Tibial nerve (tissue), 4 donors: Measurements from ENCODE around the gene ZBTB49.

Experiments
- EP300 ChIP-seq, 2 donors: sonication (generic); formaldehyde crosslinking; IDR thresholded peaks; one replicate each; pipeline ENCODE4 v1.6.1; 2017; ENCODE audit warnings: antibody characterized with exemption in 2 of 2, mild to moderate bottlenecking in 1 of 2
- POLR2A ChIP-seq, 2 donors: fragments of 450-650 bp; IDR thresholded peaks; one replicate each; pipeline ENCODE4 v1.6.1; 2017; ENCODE audit warnings: antibody characterized with exemption in 2 of 2, mild to moderate bottlenecking in 2 of 2, moderate library complexity in 2 of 2
- TF ChIP-seq, protein P1 (sequence below), 5 experiments: fragments of 200-600 bp in 3 of 5; fragments of 450-650 bp in 2 of 5; sonication (generic) in 3 of 5; IDR thresholded peaks; one replicate each; pipeline ENCODE4 v1.5.1; 2016 to 2019; ENCODE audit warnings: antibody characterized with exemption in 5 of 5, mild to moderate bottlenecking in 3 of 5, moderate library complexity in 2 of 5

- TF ChIP-seq, protein P1, sequence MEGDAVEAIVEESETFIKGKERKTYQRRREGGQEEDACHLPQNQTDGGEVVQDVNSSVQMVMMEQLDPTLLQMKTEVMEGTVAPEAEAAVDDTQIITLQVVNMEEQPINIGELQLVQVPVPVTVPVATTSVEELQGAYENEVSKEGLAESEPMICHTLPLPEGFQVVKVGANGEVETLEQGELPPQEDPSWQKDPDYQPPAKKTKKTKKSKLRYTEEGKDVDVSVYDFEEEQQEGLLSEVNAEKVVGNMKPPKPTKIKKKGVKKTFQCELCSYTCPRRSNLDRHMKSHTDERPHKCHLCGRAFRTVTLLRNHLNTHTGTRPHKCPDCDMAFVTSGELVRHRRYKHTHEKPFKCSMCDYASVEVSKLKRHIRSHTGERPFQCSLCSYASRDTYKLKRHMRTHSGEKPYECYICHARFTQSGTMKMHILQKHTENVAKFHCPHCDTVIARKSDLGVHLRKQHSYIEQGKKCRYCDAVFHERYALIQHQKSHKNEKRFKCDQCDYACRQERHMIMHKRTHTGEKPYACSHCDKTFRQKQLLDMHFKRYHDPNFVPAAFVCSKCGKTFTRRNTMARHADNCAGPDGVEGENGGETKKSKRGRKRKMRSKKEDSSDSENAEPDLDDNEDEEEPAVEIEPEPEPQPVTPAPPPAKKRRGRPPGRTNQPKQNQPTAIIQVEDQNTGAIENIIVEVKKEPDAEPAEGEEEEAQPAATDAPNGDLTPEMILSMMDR (IDR thresholded peaks at IDR 0.05): no peak
- TF ChIP-seq POLR2A (IDR thresholded peaks at IDR 0.05) (no peak), EP300 (IDR thresholded peaks at IDR 0.05) (no peak)
Observed at GRCh38 chr4:4315461-4316149, 25.6 kb downstream of the ZBTB49 start.
